ENCODE results near the gene NR2E3. TPM values are rescaled to one million over a fixed set of nuclear protein-coding genes. Genes with fewer than 3 reads are reported as not detected.

NR2E3 gene
- total RNA-seq, result 1 to 10 TPM in 1 of 2 donors, under 1 TPM in 1; 0.72 to 3.2 TPM
- under 1 TPM; 0.25 to 0.46 TPM for polyA plus RNA-seq
- long read RNA-seq, donor 1, partial matches to known transcripts, result 0 of 1 reads
- long read RNA-seq, donor 1, other reads (novel, unspliced or antisense), result 0 of 1 reads
- long read RNA-seq, donor 2, partial matches to known transcripts, result 0 of 1 reads
- long read RNA-seq, donor 2, other reads (novel, unspliced or antisense), result 1 of 1 reads

DNA sequence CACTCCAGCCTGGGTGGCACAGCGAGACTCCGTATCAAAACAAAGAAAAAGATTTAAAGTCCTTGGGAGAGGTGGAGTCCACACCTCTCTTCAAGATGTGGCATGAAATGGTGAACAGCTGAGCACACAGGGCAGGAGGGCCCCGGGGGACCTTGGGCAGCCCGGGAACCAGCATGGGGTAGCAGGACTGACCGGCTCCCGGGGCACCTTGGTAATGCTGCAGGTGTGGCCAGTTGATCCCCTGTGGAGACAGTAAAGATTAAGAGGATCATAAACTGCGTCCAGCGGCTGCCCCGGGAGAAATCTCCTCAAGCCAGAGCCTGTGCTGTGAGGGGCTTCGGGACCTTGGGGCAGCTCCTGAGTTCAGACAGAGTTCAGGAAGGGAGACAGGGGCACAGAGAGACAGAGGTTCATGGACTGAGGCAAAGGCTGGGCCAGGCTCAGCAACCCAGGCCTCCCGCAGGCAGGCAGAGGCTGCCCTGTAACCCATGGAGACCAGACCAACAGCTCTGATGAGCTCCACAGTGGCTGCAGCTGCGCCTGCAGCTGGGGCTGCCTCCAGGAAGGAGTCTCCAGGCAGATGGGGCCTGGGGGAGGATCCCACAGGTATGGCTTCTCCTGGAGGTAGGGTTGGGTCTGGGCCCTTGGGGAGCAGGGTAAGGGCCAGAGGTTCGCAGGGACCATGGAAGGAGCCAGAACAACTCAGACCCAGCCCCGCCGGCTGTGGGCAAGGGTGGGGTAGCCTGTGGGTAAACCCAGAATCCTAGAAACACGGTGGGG, at the start of gene NR2E3:
NR2E3 (plus strand) TSS at position 299 of the 780 bp plus-strand sequence; CDS start at position 489, 190 bp downstream.
- intact Hi-C loops (cut with DNase I), result no loop called here
- Histone ChIP-seq H3K27me3 (ENCODE audit: control insufficient read depth in 1 of 2, insufficient read depth in 2 of 2, low read length in 1 of 2) (no peaks in the 10 kb centered on the region), H3K36me3 (ENCODE audit: control insufficient read depth in 1 of 2, insufficient read depth in 2 of 2, low read length in 1 of 2) (no peaks in the 10 kb centered on the region), H3K9me3 (ENCODE audit: control insufficient read depth, low read length) (no peaks in the 10 kb centered on the region), H3K4me3 (ENCODE audit: low read length in 2 of 2) (no peak within 1 kb of the TSS), H3K4me1 (ENCODE audit: control insufficient read depth in 1 of 2, insufficient read depth in 2 of 2, low read length in 2 of 2) (no peaks in the 10 kb centered on the region), H3K27ac (ENCODE audit: low read depth in 1 of 2, low read length in 2 of 2) (no peak within 1 kb of the TSS)
- no peak for ATAC-seq (ENCODE audit: low FRiP score)
- 84 to 87% methylated on average over 16 of the region's 16 CpGs for whole genome bisulfite sequencing, 2 donors
- no peak for DNase-seq

DNA sequence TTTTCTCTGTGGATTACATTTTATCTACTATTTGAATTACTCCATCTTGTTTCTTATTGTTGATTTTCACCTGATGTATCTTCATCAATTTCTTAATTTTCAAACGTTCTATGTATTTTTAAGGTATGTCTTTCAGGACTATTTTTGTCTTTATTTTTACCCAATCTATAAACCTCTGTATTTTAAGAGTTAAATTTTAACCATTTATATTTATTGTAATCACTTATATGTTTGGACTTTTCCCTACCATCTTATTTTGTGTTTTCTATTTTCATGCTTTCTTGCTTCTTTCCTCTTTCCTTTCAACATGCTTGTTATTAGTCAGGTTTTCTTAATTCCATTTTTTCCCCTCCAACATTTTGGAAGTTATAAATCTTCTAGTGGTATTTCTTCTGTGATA, 49.5 kb upstream of the NR2E3 start:
- Histone ChIP-seq H3K4me1 (ENCODE audit: control insufficient read depth in 1 of 2, insufficient read depth in 2 of 2, low read length in 2 of 2) (peaks cover 0 to 3% of the 10 kb centered on the region in 2 donors), H3K27me3 (ENCODE audit: control insufficient read depth in 1 of 2, insufficient read depth in 2 of 2, low read length in 1 of 2) (no peaks in the 10 kb centered on the region), H3K27ac (ENCODE audit: low read depth in 1 of 2, low read length in 2 of 2) (no peak overlapping the region), H3K9me3 (ENCODE audit: control insufficient read depth, low read length) (no peaks in the 10 kb centered on the region), H3K36me3 (ENCODE audit: control insufficient read depth in 1 of 2, insufficient read depth in 2 of 2, low read length in 1 of 2) (no peaks in the 10 kb centered on the region), H3K4me3 (ENCODE audit: low read length in 2 of 2) (no peak overlapping the region)
- no peak for DNase-seq
- intact Hi-C loops (cut with DNase I), result no loop called here
- no peak for ATAC-seq (ENCODE audit: low FRiP score)
- 98 to 99% methylated on average over 1 of the region's 1 CpG for WGBS, 2 donors

DNA sequence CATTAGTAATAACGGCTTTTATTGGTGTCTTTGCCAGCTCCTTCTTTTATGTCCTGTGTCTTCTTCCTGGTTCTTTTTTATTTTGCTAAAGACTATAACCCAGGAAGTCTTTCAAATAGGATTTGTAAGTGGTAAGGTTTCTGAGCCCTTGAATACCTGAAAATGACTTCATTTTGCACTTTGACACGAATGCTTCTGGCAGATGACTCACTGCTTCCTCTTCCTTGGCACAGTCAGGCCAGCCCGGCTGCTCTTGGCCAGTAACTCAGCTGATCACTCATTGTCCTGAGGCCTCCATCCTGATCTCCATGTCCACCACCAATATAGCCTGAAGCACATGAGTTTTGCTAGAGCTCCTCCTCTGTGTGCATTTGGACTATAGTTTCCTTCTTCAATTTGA, 48.7 kb upstream of the NR2E3 start:
- ATAC-seq (ENCODE audit: low FRiP score) (no peak), DNase-seq (peak in 1 of 2 donors; percentile 70)
- WGBS, 2 donors, result 24 to 31% methylated on average over 3 of the region's 3 CpGs
- Histone ChIP-seq H3K4me1 (ENCODE audit: control insufficient read depth in 1 of 2, insufficient read depth in 2 of 2, low read length in 2 of 2) (peaks cover 0 to 3% of the 10 kb centered on the region in 2 donors), H3K4me3 (ENCODE audit: low read length in 2 of 2) (no peak overlapping the region), H3K9me3 (ENCODE audit: control insufficient read depth, low read length) (no peaks in the 10 kb centered on the region), H3K27ac (ENCODE audit: low read depth in 1 of 2, low read length in 2 of 2) (no peak overlapping the region), H3K27me3 (ENCODE audit: control insufficient read depth in 1 of 2, insufficient read depth in 2 of 2, low read length in 1 of 2) (no peaks in the 10 kb centered on the region), H3K36me3 (ENCODE audit: control insufficient read depth in 1 of 2, insufficient read depth in 2 of 2, low read length in 1 of 2) (no peaks in the 10 kb centered on the region)
- intact Hi-C loops (cut with DNase I), result no loop called here

DNA sequence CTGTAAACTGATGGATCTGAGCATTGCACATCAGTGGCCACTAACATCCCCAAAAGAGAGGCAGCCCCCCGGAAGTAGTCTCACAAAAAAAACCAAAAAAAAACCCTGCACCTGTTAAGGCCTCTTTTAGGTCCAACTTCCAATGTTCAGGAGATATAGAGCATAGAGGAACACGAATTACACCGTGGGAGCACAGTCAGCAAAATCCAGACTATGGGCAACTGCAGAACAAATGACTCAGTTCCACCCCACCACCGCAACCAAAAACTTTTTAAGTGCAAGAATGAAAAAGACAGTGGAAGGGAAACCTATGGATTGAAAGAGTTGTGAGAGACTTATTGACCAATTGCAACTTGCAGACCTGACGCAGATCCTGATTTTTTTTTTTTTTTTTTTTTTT, 42.2 kb upstream of the NR2E3 start:
- Histone ChIP-seq H3K27ac (ENCODE audit: low read depth in 1 of 2, low read length in 2 of 2) (no peak overlapping the region), H3K4me1 (ENCODE audit: control insufficient read depth in 1 of 2, insufficient read depth in 2 of 2, low read length in 2 of 2) (no peaks in the 10 kb centered on the region), H3K9me3 (ENCODE audit: control insufficient read depth, low read length) (no peaks in the 10 kb centered on the region), H3K4me3 (ENCODE audit: low read length in 2 of 2) (no peak overlapping the region), H3K27me3 (ENCODE audit: control insufficient read depth in 1 of 2, insufficient read depth in 2 of 2, low read length in 1 of 2) (no peaks in the 10 kb centered on the region), H3K36me3 (ENCODE audit: control insufficient read depth in 1 of 2, insufficient read depth in 2 of 2, low read length in 1 of 2) (peaks cover 0 to 3% of the 10 kb centered on the region in 2 donors)
- ATAC-seq (ENCODE audit: low FRiP score) (no peak), DNase-seq (no peak)
- 95 to 97% methylated on average over 5 of the region's 5 CpGs for WGBS, 2 donors
- intact Hi-C loops (cut with DNase I), result no loop called here

DNA sequence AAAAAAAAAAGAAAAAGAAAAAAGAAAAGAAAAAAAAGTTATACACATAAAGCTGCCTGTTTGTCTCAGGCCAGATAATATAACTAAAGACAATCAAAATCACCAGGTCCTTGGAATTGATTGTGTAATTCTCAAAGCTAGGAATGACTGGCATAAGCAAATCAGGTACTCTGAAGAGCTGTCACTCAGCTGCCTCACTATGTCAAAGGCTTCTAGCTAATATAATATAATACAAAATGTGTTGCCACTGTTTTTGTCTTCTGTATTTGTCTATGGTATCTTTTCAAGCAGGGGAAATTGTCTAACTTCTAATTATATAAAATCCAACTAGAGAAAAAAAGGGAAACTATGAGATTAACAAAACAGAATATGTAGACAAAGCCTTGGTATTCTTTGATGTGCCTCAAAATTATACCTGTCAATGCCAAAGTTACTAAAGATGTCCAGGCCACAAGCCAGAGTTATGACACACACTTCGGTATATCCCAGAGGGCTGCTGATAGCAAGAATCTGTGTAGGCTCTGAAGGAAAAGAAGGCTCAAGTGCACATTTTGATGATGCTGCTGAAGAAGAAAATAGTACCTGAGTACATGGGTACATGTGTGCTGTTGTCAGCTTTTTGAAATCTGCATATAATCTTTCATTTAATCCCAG, 37.0 kb upstream of the NR2E3 start:
- 68 to 76% methylated on average over 1 of the region's 1 CpG for WGBS, 2 donors
- H3K4me3 ChIP-seq (ENCODE audit: low read length in 2 of 2), result no peak overlapping the region
- H3K27ac ChIP-seq (ENCODE audit: low read depth in 1 of 2, low read length in 2 of 2), result no peak overlapping the region

DNA sequence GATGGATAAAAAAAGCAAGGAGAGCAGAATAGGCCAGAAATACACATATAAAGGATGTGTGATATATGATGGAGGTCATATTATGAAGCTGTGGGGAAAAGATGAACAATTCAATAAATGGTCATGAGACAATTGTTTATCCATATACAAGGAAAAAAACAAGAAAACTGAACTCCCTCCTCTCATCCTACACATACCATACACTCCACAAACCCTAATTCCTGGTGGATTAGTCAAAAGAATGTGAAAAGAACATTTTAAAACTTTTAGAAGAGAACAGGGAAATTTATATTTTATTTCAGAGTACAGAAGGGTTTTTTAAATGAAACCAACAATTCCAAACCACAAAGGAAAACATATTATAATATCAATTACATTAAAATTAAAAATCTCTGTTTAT, 34.5 kb upstream of the NR2E3 start:
- H3K4me1 ChIP-seq (ENCODE audit: control insufficient read depth in 1 of 2, insufficient read depth in 2 of 2, low read length in 2 of 2), result no peaks in the 10 kb centered on the region
- intact Hi-C loops (cut with DNase I), result no loop called here
- DNase-seq, result no peak
- no peaks in the 10 kb centered on the region for H3K9me3 ChIP-seq (ENCODE audit: control insufficient read depth, low read length)
- H3K4me3 ChIP-seq (ENCODE audit: low read length in 2 of 2), result no peak overlapping the region
- ATAC-seq (ENCODE audit: low FRiP score), result no peak
- H3K36me3 ChIP-seq (ENCODE audit: control insufficient read depth in 1 of 2, insufficient read depth in 2 of 2, low read length in 1 of 2), result peaks cover 0 to 3% of the 10 kb centered on the region in 2 donors
- no peak overlapping the region for H3K27ac ChIP-seq (ENCODE audit: low read depth in 1 of 2, low read length in 2 of 2)
- H3K27me3 ChIP-seq (ENCODE audit: control insufficient read depth in 1 of 2, insufficient read depth in 2 of 2, low read length in 1 of 2), result no peaks in the 10 kb centered on the region

More for the DNA sequence above, 37.0 kb upstream of the NR2E3 start:
- no peaks in the 10 kb centered on the region for H3K4me1 ChIP-seq (ENCODE audit: control insufficient read depth in 1 of 2, insufficient read depth in 2 of 2, low read length in 2 of 2)
- no peak for DNase-seq
- no peaks in the 10 kb centered on the region for H3K27me3 ChIP-seq (ENCODE audit: control insufficient read depth in 1 of 2, insufficient read depth in 2 of 2, low read length in 1 of 2)
- intact Hi-C loops (cut with DNase I), result no loop called here
- no peaks in the 10 kb centered on the region for H3K9me3 ChIP-seq (ENCODE audit: control insufficient read depth, low read length)
- H3K36me3 ChIP-seq (ENCODE audit: control insufficient read depth in 1 of 2, insufficient read depth in 2 of 2, low read length in 1 of 2), result peaks cover 0 to 3% of the 10 kb centered on the region in 2 donors
- ATAC-seq (ENCODE audit: low FRiP score), result no peak

DNA sequence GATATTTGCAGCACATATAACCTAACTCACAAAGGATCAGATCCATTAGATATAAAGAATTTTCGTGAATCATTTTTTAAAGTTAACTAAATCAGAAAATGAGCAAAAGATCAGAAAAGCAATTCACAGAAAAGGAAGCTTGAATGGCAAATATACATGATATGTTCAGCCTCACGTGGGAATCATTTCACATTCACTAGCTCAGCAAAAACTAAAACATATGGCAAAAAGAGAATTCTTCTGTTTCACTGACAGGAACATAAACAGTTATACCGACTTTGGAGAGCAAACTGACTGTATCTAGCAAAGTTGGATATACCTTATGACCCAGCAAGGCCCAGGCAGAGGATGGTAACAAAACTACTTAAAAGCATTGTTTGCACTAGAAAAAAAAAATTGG, 34.0 kb upstream of the NR2E3 start:
- intact Hi-C loops (cut with DNase I), result no loop called here
- H3K36me3 ChIP-seq (ENCODE audit: control insufficient read depth in 1 of 2, insufficient read depth in 2 of 2, low read length in 1 of 2), result peaks cover 0 to 1% of the 10 kb centered on the region in 2 donors
- DNase-seq (no peak), ATAC-seq (ENCODE audit: low FRiP score) (no peak)
- no peak overlapping the region for H3K27ac ChIP-seq (ENCODE audit: low read depth in 1 of 2, low read length in 2 of 2)
- H3K27me3 ChIP-seq (ENCODE audit: control insufficient read depth in 1 of 2, insufficient read depth in 2 of 2, low read length in 1 of 2), result no peaks in the 10 kb centered on the region
- no peaks in the 10 kb centered on the region for H3K9me3 ChIP-seq (ENCODE audit: control insufficient read depth, low read length)
- no peak overlapping the region for H3K4me3 ChIP-seq (ENCODE audit: low read length in 2 of 2)
- no peaks in the 10 kb centered on the region for H3K4me1 ChIP-seq (ENCODE audit: control insufficient read depth in 1 of 2, insufficient read depth in 2 of 2, low read length in 2 of 2)
- WGBS, 2 donors, result 63 to 68% methylated on average over 3 of the region's 3 CpGs

DNA sequence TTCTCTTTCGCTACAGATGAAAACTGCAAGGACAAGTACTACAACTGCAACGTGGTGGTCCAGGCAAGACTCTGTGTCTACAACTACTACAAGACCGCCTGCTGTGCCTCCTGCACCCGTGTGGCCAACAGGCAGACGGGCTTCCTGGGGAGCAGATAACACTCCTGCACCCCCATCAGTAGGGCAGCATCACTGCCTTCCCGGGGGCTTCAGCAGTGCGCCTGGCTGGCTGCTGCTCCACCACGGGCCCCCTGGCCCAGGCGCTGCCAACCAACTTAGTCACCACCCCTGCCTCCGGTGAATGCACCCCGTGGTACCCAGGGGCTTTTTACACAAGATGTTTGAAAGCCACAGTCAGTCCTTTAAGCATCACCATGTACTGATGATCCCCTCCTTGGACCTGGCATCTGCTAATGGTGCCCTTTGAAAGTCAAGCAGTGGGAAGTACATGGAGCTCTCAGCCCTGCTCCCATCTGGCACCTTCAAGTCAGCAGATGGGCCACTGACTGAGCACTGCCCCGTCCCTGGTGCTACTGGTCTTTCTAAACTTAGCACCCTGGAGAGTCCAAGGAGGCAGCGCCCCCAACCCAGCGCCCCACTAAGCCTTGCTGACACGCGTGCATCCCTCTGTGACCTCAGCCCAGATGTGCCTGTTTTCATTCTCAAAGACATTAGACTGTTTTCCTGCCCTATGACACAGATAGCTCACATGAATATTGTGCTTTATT, 33.0 kb upstream of the NR2E3 start:
- H3K4me3 ChIP-seq (ENCODE audit: low read length in 2 of 2), result no peak overlapping the region

More for the DNA sequence above, 33.0 kb upstream of the NR2E3 start:
- intact Hi-C loops (cut with DNase I), result no loop called here
- no peaks in the 10 kb centered on the region for H3K4me1 ChIP-seq (ENCODE audit: control insufficient read depth in 1 of 2, insufficient read depth in 2 of 2, low read length in 2 of 2)
- no peaks in the 10 kb centered on the region for H3K9me3 ChIP-seq (ENCODE audit: control insufficient read depth, low read length)
- peak overlapping the region in 1 of 2 donors; percentile 6 for H3K27ac ChIP-seq (ENCODE audit: low read depth in 1 of 2, low read length in 2 of 2)
- DNase-seq (no peak), ATAC-seq (ENCODE audit: low FRiP score) (no peak)
- H3K36me3 ChIP-seq (ENCODE audit: control insufficient read depth in 1 of 2, insufficient read depth in 2 of 2, low read length in 1 of 2), result no peaks in the 10 kb centered on the region
- no peaks in the 10 kb centered on the region for H3K27me3 ChIP-seq (ENCODE audit: control insufficient read depth in 1 of 2, insufficient read depth in 2 of 2, low read length in 1 of 2)
- 74 to 76% methylated on average over 16 of the region's 16 CpGs for WGBS, 2 donors
